GM13976 (cell line): ENCODE results near the gene ASTN2.

Experiments used
- DNase-seq: peaks from one replicate; pipeline ENCODE4 v3.0.0; 2012; ENCODE audit warnings: low spot score
- in situ Hi-C: fragments of 300-500 bp; cut with MboI; formaldehyde crosslinking; loops from one replicate; pipeline ENCODE4 v1.12.0; 2022; ENCODE audit warnings: low sequenced_read_pairs, mixed read lengths, inconsistent platforms; ENCODE audit not compliant: unreplicated experiment
- TF ChIP-seq, protein P1 (sequence below): IDR thresholded peaks from 2 replicates; pipeline ENCODE4 v1.5.1; 2012; ENCODE audit warnings: borderline replicate concordance, mild to moderate bottlenecking; ENCODE audit not compliant: insufficient read depth; ENCODE audit errors: extremely low read depth, missing control alignments, control extremely low read depth

The ASTN2 gene

DNA sequence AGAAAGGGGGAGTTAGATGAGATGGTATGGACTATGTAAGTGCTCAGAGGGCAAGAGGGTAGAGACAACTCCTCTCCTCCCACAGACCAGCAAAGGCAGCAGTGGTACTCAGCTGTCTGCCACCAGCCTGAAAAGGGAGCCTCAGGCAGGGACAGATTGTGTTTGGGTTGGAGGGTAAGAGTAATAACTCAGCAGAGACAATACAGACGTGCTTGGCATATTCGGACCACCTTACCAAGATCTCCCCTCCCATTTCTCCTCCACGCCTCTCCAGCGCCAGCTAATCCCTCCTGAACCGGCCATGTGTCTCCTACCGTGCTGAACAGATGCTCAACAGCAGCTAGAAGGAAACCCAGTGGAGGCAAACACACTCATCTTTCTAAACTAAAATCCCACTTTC, 180.8 kb downstream of the ASTN2 start:
- no peak for DNase-seq
- TF ChIP-seq, protein P1, sequence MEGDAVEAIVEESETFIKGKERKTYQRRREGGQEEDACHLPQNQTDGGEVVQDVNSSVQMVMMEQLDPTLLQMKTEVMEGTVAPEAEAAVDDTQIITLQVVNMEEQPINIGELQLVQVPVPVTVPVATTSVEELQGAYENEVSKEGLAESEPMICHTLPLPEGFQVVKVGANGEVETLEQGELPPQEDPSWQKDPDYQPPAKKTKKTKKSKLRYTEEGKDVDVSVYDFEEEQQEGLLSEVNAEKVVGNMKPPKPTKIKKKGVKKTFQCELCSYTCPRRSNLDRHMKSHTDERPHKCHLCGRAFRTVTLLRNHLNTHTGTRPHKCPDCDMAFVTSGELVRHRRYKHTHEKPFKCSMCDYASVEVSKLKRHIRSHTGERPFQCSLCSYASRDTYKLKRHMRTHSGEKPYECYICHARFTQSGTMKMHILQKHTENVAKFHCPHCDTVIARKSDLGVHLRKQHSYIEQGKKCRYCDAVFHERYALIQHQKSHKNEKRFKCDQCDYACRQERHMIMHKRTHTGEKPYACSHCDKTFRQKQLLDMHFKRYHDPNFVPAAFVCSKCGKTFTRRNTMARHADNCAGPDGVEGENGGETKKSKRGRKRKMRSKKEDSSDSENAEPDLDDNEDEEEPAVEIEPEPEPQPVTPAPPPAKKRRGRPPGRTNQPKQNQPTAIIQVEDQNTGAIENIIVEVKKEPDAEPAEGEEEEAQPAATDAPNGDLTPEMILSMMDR = no peak
- in situ Hi-C loops = no loop called here

DNA sequence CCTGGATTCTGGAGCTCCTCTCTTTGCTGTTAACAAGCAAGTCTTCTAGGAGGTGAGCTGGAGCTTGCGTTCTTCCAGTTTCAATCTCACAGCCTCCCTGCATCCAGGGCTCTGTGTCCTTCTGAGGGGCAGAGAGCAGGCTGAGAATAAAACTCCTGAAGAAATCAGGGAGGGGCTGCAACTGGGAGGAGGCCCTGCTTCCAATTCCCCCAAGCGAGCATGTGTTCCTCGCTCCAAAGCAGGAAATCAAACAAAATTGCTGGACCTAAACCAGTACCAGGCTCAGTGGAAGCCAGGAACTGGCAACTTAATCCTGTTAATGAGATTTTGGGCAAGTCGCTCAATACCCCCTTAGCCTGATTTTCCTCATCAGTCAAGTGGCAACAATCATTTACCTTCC, 181.8 kb downstream of the ASTN2 start:
- no peak for DNase-seq
- TF ChIP-seq, protein P1 = no peak
- in situ Hi-C loops = no loop called here

DNA sequence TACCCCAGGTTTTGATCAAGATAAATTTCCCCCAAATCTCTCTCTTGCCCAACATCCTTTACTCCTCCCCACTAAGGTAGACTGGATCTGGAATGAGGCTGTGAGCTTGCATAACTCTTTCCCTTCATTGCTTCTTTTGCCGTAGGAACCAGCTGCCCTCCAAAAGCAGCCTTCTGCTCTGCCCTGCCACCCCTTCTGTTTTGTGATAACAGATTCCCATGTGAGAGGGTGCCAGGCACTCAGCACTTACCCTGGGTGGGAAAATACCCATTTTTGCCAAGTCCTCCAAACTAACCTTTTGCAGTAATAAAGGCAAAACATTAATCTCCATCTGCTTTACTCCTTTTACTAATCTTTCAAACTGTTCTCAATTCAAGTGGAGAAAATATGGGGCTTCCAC, 182.6 kb downstream of the ASTN2 start:
- in situ Hi-C loops = no loop called here
- TF ChIP-seq, protein P1 = no peak
- DNase-seq = no peak

DNA sequence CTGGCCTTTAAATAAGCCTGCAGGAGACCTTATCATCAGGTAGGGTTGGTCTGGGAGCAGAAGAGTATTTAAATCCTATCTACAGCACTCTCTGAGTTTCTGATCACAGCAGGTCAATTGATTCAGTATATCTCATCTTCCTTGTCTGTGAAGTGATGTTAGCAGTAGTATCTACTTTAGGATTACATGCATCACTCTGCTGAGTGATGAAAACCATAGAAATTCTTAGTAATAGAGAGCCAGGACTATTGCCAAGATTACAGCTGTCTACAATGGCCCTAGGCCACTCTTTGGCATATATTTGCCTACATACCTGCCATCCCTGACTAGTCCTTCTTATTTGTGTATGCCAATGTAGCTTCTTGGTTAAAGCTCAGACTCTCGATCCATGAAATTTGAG, 183.8 kb downstream of the ASTN2 start:
- TF ChIP-seq, protein P1 = no peak
- in situ Hi-C loops = no loop called here
- no peak for DNase-seq

DNA sequence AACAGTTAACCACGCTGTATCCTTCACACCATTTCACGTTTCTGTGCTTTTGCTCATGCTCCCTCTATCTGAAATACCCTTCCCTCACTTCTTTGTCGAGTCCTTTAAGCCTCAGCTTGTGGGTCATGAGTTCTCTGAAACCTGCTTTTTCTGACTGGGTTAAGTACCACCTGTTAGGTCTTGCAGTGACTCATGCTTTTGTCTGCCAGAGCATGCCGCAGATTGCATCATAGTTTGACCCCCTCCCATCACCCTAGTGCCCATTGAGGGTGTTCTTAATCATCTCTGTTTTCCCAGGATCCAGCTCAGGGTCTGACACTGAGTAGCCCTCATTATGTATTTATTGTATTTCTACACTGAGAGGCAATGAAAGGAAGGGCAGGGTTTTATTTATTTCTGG, 190.2 kb downstream of the ASTN2 start:
- in situ Hi-C loops = no loop called here
- TF ChIP-seq, protein P1 = no peak
- no peak for DNase-seq

DNA sequence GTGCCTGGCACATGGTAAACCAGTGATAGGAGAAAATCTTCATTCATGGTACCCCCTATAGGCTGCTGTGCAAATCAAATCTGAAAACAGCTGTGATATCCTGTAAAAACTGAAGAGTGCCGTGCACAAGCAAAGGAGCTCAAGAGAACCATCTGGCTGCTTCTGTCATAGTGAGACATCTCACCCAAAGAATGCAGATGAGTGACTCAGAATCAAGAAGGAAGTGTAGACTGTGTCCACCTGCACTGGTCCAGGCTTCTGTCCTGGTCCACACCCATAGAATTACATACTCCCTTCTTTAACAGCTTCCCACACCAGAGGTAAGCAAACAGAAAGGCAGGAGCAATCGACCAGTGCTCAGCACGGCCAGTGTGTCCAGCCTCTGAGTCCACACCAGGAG, 195.9 kb downstream of the ASTN2 start:
- no peak for DNase-seq
- TF ChIP-seq, protein P1 = no peak
- in situ Hi-C loops = no loop called here

DNA sequence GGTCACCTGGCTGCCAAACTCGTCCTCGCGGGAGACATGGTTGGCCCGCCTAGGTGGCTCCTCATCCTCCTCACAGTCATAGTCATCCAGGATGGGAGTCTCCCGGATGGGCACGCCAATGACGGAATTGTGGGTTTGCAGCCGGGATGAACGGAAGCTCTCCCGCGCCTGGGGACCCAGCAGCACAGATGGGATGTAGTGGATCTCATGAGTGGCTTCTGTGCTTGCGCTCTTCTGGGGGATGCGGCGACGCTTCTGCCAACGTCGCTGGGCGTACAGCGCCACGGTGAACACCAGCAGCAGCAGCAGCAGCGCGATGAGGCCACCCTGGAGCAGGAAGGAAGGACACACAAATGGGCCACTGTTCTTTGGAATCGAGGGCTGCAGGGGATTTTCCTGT, 200.4 kb downstream of the ASTN2 start:
- in situ Hi-C loops = no loop called here
- no peak for DNase-seq
- TF ChIP-seq, protein P1 = no peak
